GM21619 (cell line): ENCODE results near the gene CAPZA2.
"Not testable (repeated sequence)": the region's sequence is repeated elsewhere in the genome, so short reads cannot be mapped to it uniquely, and the experiment has no call there.

Source experiments
- ATAC-seq: cut with Tn5 transposase; IDR thresholded peaks from one replicate; pipeline ENCODE4 v1.9.1; 2021; ENCODE audit not compliant: unreplicated experiment

CAPZA2 gene

DNA sequence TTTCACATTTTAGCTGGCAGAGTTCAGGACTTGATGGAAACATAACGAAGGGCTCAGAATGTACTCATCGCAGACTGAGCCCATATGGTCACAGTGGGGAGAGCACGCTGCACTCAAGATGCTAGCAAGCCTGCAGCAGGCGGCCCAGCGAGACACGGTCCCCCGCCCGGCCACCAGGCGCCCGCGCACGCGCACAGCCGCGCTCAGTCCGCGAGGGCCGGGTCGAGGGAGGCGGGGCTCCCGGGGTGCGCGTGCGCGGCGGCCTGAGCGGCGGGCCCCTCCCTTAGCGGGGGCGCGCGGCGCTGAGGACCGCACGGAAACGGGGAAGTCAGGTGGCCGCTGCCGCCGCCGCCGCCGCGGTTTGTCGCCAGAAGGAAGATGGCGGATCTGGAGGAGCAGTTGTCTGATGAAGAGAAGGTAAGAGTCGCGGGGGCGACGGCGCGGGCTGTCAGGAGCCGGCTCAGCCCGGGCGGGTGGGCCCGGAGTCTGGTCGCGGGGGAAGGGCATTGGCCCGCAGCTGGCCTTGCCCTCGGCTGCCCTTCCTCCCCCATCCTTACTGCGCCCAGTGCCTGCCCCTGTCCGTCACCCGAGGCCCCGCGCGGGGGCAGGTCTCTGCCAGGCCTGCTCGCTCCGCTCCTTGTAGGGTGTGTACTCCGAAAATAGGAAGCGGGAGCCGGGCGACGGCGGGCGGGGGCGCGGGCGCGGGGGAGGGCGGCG lies at the start of gene CAPZA2:
Gene CAPZA2, plus strand, starts transcription at position 354 of the 717 bp plus-strand sequence. Its CDS starts 25 bp downstream, at position 379.
- ATAC-seq, result peak; percentile 87

DNA sequence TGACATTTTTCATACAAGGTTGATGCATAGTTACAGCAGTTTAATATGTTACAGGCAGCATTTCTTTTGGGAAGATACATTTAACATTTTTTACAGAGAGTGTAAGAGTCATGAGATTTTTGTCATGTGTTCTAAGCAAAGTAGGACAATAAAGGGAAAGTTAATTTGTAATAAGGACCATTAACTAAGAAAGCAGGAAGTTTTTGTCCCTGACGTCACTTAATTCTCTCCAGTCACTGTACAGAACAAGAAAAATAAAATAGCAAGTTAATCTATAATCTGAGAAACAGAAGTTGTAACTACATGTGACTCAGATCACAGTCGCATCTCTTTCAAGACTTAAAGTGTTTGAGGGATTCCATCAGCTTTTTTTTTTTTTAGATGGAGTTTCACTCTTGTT lies 49.5 kb upstream of the CAPZA2 start:
- ATAC-seq, result no peak

DNA sequence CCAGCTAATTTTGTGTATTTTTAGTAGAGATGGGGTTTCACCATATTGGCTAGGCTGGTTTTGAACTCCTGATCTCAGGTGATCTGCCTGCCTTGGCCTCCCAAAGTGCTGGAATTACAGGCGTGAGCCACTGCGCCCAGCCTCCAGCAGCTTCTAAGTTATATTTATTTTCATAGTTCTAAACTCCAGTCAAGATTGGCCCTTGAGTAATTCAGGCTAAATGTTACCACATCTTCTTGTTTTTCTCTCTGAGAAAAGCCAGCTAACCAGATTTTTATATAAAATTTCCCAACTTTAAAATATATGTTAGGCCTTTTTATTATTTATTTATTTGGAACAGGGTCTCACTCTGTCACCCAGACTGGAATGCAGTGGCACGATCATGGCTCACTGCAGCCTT lies 49.0 kb upstream of the CAPZA2 start:
- ATAC-seq, result not testable (repeated sequence)

DNA sequence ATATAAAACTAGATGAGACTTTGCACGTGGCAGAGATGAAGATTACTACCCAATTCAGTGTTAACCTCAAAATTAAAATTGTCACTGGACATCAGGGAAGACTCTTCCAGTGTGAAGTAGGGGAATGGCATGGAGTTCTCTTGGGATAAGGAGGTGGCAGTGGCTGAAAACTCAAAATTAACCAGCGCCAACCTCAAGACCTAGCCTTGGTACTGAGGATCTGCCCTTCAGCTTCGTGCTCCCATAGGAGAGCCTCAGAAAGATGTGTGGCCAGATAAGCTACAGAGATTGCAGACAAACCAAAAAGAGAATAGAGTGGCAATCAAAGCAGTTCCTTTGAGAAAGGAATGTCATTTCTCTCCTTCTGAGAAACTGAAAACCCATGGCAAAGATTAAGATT lies 47.3 kb upstream of the CAPZA2 start:
- ATAC-seq, result no peak

DNA sequence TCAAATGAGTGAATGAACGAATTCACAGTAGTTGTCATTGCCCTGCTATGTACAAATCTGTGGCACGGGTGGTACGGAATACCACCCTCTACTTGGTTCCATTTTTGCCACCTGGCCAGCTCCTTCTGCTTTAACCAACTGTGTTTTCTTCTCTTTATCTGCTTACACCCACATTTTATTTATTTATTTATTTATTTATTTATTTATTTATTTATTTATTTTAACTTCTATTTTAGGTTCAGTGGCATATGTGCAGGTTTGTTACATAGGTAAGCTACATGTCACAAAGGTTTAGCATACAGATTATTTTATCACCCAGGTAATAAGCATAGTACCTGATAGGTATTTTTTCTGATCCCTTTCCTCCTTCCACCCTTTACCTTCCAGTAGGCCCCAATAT lies 42.2 kb upstream of the CAPZA2 start:
- no peak for ATAC-seq

DNA sequence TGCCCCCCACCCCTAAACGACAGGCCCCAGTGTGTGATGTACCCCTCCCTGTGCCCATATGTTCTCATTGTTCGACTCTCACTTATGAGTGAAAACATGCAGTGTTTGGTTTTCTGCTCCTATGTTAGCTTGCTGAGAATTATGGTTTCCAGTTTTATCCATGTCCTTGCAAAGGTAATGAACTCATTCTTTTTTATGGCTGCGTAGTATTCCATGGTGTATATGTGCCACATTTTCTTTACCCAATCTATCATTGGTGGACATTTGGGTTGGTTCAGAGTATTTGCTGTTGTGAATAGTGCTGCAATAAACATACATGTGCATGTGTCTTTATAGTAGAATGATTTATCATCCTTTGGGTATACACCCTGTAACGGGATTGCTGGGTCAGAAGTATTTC lies 40.7 kb upstream of the CAPZA2 start:
- not testable (repeated sequence) for ATAC-seq

DNA sequence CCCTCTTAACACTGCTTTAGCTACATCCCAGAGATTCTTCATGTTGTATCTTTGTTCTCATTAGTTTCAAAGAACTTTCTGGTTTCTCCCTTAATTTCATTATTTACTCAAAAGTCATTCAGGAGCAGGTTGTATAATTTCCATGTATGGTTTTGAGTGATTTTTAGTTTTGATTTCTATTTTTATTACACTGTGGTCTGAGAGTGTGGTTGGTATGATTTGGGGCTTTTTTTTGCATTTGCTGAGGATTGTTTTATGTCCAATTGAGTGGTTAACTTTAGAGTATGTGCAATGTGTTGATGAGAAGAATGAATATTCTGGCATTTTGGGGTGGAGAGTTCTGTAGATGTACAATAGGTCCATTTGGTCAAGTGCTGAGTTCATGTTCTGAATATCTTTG lies 37.9 kb upstream of the CAPZA2 start:
- ATAC-seq, result no peak

DNA sequence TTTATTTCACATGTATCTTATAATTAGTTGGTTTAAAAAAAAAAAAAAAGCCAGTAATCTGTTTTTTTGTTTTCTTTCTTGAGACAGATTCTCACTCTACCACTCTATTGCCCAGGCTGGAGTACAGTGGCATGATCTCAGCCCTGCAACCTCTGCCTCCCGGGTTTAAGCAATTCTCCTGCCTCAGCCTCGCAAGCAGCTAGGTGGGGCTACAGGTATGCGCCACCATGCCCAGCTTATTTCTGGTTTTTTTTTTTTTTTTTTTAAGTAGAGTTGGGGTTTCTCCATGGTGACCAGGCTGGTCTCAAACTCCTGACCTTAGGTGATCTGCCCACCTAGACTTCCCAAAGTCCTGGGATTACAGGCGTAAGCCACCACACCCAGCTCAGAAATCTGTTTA lies 34.1 kb upstream of the CAPZA2 start:
- no peak for ATAC-seq

- no peak for ATAC-seq
Measured at GRCh38 chr7:116829041-116829440, 33.3 kb upstream of the CAPZA2 start.

DNA sequence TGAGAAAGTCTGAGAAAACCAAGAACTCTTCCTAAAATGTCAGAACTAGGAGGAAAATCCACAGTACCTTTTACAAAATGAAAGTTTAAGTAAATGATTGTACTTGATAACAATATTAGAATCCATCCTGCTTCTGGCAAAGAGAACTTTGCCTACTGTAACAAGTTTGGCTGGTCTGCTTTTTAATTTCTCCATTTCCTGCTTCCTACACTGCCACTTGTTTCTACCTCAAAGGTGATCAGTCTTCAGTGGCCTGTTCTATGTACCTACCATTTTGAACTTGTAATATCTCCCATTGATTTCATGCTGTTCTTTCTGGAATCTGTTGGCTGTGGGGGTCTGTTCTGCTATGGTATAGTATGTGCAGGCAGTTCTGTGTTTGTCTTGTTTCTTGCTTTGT lies 32.9 kb upstream of the CAPZA2 start:
- ATAC-seq, result no peak

- no peak for ATAC-seq
Measured at GRCh38 chr7:116832692-116833091, 29.7 kb upstream of the CAPZA2 start.

DNA sequence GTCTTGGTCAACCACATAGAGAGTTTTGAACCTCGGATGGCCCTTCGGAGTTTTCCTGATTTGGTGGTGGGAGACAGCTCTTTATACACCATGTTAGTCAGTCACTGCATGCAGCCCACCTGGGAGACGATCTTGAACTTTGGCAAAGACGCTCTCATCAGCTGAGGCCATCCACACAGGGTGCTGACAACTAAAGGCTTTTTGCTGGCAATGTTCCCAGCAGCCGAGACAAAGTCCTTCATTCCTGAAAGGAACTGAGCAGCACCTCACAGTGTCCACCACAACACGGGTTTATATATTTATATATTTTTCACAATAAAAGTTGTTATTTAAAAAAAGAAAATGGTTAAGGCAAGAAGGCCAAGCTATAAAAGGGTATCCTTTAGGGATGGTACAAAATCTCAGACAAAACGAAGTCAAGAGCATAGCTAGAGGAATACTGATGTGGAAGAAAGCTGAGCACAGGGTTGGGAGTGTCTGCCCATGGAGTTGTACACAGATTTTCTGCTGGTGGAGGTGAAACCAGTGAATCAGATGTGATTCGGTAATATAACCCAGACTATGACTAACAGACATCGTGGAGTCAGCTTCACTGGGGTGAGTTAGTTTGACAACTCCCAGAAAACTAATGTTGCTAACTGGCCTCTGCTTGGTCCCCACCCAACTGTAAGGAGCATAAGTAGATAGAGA lies 27.4 kb upstream of the CAPZA2 start:
- ATAC-seq, result no peak

DNA sequence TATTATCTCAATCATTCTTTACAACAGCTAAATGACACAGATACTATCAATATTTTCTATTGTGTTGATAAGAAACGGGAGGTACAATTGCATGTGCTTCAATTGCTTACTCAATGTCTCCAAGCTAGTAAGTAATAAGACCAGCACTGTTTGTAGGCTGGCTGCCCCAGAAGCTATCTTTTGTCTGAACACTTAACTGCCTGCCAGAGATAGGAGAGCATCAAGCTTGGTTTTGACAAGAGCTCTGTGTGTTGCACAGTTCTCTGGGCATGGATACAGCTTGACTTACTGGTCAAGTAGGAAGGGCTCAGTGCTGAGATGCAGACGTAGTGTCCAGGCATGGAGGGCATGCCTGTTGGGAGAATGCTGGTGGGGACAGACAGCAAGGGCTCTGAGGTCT lies 26.3 kb upstream of the CAPZA2 start:
- no peak for ATAC-seq

DNA sequence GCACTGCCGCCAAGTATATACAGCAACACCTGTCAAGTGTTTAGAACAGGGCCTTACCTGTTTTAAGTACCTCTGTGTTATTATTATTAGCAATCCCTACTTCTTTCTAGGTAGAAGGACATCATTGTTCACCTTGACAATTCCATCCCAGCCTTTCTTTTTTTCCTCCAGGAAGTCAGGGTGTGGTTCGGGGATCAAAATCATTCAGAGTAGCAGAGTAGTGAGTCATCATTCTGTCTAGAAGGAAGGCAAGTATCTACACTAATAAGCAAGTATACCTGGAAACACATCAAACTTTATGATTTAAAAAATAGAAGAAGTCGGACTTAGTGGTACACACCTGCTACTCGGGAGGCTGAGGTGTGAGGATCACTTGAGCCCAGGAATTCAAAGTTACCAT lies 25.5 kb upstream of the CAPZA2 start:
- no peak for ATAC-seq

DNA sequence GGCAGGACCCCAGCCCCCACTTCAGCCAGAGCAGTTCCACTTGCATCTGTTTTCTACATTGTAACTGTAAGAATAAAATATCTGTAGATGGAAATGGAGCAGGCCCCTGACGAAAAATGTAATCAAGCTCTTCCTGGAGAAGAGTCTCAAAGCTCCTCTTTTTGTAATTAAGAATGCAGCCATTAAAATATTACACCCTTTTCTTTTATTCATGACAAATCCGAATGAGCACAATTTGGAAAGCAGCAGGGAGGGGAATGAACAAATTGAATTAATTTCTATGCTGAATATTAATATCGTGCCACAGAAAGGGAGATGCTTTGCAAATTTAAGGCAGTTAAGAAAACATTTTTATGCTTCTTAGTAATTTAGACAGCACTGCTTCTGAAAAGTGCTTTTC lies 24.8 kb upstream of the CAPZA2 start:
- no peak for ATAC-seq

DNA sequence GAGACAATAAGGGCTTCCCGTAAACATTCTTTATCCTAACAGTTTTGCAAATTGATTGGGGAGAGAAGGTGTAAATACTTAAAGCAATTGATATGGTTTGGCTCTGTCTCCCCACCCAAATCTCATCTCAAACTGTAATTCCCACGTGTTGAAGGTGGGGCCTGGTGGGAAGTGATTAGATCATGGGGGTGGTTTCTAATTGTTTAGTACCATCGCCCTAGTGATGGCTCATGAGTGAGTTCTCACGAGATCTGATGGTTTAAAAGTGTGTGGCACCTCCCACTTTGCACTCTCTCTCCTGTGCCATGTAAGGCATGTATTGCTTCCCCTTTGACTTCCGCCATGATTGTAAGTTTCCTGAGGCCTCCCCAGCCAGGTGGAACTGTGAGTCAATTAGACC lies 22.1 kb upstream of the CAPZA2 start:
- no peak for ATAC-seq

DNA sequence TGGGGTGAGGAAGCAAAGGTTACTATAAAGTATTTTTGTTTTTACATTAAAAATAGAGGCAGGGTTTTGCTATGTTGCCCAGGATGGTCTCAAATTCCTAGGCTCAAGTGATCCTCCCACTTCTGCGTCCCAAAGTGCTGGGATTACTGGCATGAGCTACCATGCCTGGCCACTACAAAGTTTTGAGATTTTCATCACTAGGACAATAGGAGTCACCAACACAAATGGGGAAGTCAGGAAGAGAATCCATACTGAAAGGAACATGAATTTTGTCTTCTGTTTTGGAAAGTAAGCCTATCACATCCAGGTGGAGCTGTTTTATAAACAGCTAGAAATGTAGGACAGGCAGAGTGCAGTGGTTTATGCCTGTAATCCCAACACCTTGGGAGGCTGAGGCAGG lies 20.0 kb upstream of the CAPZA2 start:
- no peak for ATAC-seq

DNA sequence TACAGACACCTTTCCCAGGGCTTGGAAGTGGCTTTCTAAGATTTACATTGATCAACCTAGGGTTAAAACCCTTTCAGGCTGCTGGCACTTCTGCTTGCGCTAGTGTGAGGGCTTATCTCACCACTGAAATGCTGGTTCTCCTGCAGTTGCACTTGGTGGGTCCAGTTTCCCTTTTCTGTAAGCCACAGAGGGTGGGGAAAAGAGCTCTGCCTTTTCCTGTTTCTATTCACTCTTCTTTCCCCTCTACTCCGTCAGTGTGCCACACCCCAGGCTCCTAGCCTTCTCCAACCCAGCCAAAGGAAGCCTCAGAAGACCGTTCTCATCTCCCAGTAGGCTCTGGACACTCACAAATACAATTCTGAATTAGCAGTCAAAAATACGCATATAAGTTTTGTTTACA lies 19.0 kb upstream of the CAPZA2 start:
- no peak for ATAC-seq

DNA sequence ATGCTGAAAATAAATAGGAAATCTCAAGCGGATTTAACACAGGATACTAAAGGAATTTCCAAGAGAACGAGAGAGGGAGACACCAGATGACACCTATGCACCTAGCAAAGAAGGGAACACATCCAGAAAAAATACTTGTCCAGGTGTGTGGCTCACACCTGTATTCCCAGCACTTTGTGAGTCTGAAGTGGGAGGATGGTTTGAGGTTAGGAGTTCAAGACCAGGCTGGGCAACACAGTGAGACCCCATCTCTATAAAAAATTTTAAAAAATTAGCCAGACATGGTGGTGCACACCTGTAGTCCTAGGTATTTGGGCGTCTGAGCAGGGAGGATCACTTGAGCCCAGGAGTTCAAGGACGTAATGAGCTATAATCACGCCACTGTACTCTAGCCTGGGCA lies 11.2 kb upstream of the CAPZA2 start:
- ATAC-seq, result no peak

GRCh38 chr7:116851671-116852070 lies 10.7 kb upstream of the CAPZA2 start:
- ATAC-seq, result no peak

GRCh38 chr7:116854132-116854531 lies 8.3 kb upstream of the CAPZA2 start:
- ATAC-seq, result no peak

- ATAC-seq, result no peak
Measured at GRCh38 chr7:116857052-116857451, 5.3 kb upstream of the CAPZA2 start.

- ATAC-seq, result no peak
Measured at GRCh38 chr7:116859323-116859722, 3.1 kb upstream of the CAPZA2 start.
